Measurements from ENCODE around the gene TEF. TPM values are rescaled to one million over a fixed set of nuclear protein-coding genes. Genes with fewer than 3 reads are reported as not detected.

TEF gene
- total RNA-seq, 1 experiment from 2014 or later = 19.4 TPM

GRCh38 chr22:41382610-41383009, 868 bp downstream of the TEF start:
- CTCF ChIA-PET = no interaction called here
- Histone ChIP-seq H3K4me1 (replicated peaks; ENCODE audit: insufficient read depth) (peaks cover 21% of the 10 kb centered on the region), H4K20me1 (ENCODE audit: insufficient read depth) (no peaks in the 10 kb centered on the region), H3K79me2 (ENCODE audit: low read depth) (peaks cover 5% of the 10 kb centered on the region; the same call in 1 of the 2 replicates), H2AFZ (no peak overlapping the region), H3F3A (ENCODE audit: insufficient read depth, low read depth) (peaks cover 16% of the 10 kb centered on the region), H3K27ac (no peak overlapping the region), H3K9me2 (ENCODE audit: insufficient read depth) (no peaks in the 10 kb centered on the region), H3K27me3 (ENCODE audit: insufficient read depth, low read depth) (no peaks in the 10 kb centered on the region), H3K4me3 (peak overlapping the region; percentile 85), H3K9me3 (ENCODE audit: insufficient read depth, low read depth) (no peaks in the 10 kb centered on the region), H3K36me3 (ENCODE audit: low read depth) (no peaks in the 10 kb centered on the region), H3K4me2 (peak overlapping the region; percentile 89)
- TF ChIP-seq EZH2 (IDR thresholded peaks at IDR 0.05; ENCODE audit: low read depth) = no peak
- TF ChIP-seq, protein P1, sequence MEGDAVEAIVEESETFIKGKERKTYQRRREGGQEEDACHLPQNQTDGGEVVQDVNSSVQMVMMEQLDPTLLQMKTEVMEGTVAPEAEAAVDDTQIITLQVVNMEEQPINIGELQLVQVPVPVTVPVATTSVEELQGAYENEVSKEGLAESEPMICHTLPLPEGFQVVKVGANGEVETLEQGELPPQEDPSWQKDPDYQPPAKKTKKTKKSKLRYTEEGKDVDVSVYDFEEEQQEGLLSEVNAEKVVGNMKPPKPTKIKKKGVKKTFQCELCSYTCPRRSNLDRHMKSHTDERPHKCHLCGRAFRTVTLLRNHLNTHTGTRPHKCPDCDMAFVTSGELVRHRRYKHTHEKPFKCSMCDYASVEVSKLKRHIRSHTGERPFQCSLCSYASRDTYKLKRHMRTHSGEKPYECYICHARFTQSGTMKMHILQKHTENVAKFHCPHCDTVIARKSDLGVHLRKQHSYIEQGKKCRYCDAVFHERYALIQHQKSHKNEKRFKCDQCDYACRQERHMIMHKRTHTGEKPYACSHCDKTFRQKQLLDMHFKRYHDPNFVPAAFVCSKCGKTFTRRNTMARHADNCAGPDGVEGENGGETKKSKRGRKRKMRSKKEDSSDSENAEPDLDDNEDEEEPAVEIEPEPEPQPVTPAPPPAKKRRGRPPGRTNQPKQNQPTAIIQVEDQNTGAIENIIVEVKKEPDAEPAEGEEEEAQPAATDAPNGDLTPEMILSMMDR (conservative IDR thresholded peaks at IDR 0.05) = no peak
- BruUV-seq (replicated peaks) = no TSS peak
- no peak for DNase-seq
- intact Hi-C loops (cut with micrococcal nuclease; ENCODE audit: unreplicated experiment) = loop anchor here (5.0 kb wide), 2 partner anchors 80 to 95 kb away; partner anchors contain the start of genes RANGAP1 and ZC3H7B
- POLR2A ChIA-PET (ENCODE audit: unreplicated experiment) = interaction anchor here (0.6 to 0.9 kb wide), 4 partner anchors 66 to 138 kb away, joined by 4 to 23 read pairs (median 7); partner anchors contain the start of gene RANGAP1

DNA sequence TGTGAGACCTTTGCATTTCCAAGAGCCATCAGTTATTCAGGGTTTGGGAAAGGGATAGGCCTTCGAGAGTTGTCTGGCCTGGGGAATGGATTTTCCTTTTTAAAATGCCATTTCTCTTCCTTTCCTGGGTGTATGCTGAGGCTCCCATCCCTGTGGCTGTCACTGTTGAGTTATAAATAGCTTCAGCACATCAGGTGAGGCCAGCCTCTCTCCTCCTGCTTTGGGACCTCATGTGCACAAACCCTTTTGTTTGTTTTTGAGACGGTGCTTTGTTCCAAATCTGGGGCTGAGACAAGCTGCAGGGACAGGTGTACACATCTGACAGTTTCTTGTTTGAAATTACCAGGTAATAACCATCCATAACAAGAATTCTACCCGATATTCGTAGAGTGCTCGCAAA, 1.3 kb downstream of the TEF start:
- no peak for DNase-seq
- POLR2A ChIA-PET (ENCODE audit: unreplicated experiment) = no interaction called here
- Histone ChIP-seq H3K27me3 (ENCODE audit: insufficient read depth, low read depth) (no peaks in the 10 kb centered on the region), H3K36me3 (ENCODE audit: low read depth) (no peaks in the 10 kb centered on the region), H3K9me2 (ENCODE audit: insufficient read depth) (no peaks in the 10 kb centered on the region), H2AFZ (no peak overlapping the region), H3K4me1 (replicated peaks; ENCODE audit: insufficient read depth) (peaks cover 21% of the 10 kb centered on the region), H3K27ac (no peak overlapping the region), H3K9me3 (ENCODE audit: insufficient read depth, low read depth) (no peaks in the 10 kb centered on the region), H3F3A (ENCODE audit: insufficient read depth, low read depth) (peaks cover 16% of the 10 kb centered on the region), H3K79me2 (ENCODE audit: low read depth) (peaks cover 5% of the 10 kb centered on the region; the same call in 1 of the 2 replicates), H3K4me2 (peak overlapping the region; percentile 89), H3K4me3 (no peak overlapping the region; the same call in 1 of the 2 replicates), H4K20me1 (ENCODE audit: insufficient read depth) (no peaks in the 10 kb centered on the region)
- intact Hi-C loops (cut with micrococcal nuclease; ENCODE audit: unreplicated experiment) = loop anchor here (5.0 kb wide), 2 partner anchors 81 to 96 kb away; partner anchors contain the start of genes RANGAP1 and ZC3H7B
- CTCF ChIA-PET = no interaction called here
- TF ChIP-seq, protein P1 (conservative IDR thresholded peaks at IDR 0.05) = no peak
- no peak for TF ChIP-seq EZH2 (IDR thresholded peaks at IDR 0.05; ENCODE audit: low read depth)
- BruUV-seq (replicated peaks) = no TSS peak

GRCh38 chr22:41384128-41384527, 2.4 kb downstream of the TEF start:
- peaks cover 13% of the 10 kb centered on the region for H3F3A ChIP-seq (ENCODE audit: insufficient read depth, low read depth)
- POLR2A ChIA-PET (ENCODE audit: unreplicated experiment) = interaction anchor here (0.5 to 0.6 kb wide), 3 partner anchors 66 to 527 kb away, joined by 4 to 11 read pairs (median 4); partner anchors contain the start of genes ACO2, PHF5A, ST13 and XPNPEP3
- H3K9me2 ChIP-seq (ENCODE audit: insufficient read depth) = no peaks in the 10 kb centered on the region
- no peaks in the 10 kb centered on the region for H4K20me1 ChIP-seq (ENCODE audit: insufficient read depth)
- no TSS peak for BruUV-seq (replicated peaks)
- H3K4me2 ChIP-seq = no peak overlapping the region
- no peaks in the 10 kb centered on the region for H3K27me3 ChIP-seq (ENCODE audit: insufficient read depth, low read depth)
- CTCF ChIA-PET = no interaction called here
- TF ChIP-seq, protein P1 (conservative IDR thresholded peaks at IDR 0.05) = no peak
- TF ChIP-seq EZH2 (IDR thresholded peaks at IDR 0.05; ENCODE audit: low read depth) = no peak
- H3K9me3 ChIP-seq (ENCODE audit: insufficient read depth, low read depth) = no peaks in the 10 kb centered on the region
- H2AFZ ChIP-seq = no peak overlapping the region
- peaks cover 5% of the 10 kb centered on the region; the same call in 1 of the 2 replicates for H3K79me2 ChIP-seq (ENCODE audit: low read depth)
- H3K36me3 ChIP-seq (ENCODE audit: low read depth) = peaks cover 8% of the 10 kb centered on the region; the same call in 1 of the 2 replicates
- DNase-seq = no peak
- no peak overlapping the region for H3K27ac ChIP-seq
- no peak overlapping the region for H3K4me3 ChIP-seq
- intact Hi-C loops (cut with micrococcal nuclease; ENCODE audit: unreplicated experiment) = loop anchor here (5.0 kb wide), 2 partner anchors 82 to 97 kb away; partner anchors contain the start of genes RANGAP1 and ZC3H7B
- peaks cover 21% of the 10 kb centered on the region for H3K4me1 ChIP-seq (replicated peaks; ENCODE audit: insufficient read depth)
